HG03159 (cell line): ENCODE data around the gene POLE.
"Not testable (repeated sequence)": the region's sequence is repeated elsewhere in the genome, so short reads cannot be mapped to it uniquely, and the experiment has no call there.

Experiments used
- ATAC-seq: cut with Tn5 transposase; IDR thresholded peaks from one replicate; pipeline ENCODE4 v1.9.1; 2021; ENCODE audit warnings: mild to moderate bottlenecking, moderate library complexity; ENCODE audit not compliant: unreplicated experiment

POLE gene

DNA sequence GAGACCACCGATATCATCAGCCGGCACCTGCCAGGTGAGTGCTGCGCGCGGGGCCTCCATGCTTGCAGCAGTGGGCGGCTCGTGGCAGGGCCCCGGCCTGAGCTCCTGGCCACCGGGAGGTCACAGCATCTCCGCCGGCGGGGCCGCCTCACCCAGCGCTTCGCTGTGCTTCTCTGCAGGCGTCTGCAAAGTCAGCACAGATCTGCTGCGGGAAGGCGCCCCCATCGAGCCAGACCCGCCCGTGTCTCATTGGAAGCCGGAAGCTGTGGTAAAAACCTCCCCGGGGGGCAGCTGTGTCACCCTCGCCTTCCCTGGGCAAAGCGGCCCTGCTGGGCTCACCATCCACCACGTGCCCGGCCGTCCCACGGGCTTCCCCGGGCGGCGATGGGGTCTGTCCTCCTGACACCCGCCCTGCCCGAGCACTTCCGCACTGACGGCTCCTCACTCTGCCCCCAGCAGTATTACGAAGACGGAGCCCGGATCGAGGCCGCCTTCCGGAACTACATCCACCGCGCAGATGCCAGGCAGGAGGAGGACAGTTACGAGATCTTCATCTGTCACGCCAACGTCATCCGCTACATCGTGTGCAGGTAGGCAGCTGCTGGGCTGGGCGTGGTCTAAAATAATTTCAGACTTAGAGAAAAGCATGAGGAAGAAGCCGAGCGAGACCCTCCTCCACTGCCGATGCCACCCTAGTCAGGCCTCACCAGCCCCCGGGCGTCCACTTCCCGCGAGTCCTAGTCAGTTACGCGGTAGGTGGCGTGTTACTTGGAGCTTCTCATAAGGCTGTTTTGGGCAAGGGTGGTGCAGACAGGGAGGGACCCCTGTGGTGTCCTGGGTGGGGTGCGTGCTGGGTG lies 30.6 kb upstream of the POLE start:
- no peak for ATAC-seq

DNA sequence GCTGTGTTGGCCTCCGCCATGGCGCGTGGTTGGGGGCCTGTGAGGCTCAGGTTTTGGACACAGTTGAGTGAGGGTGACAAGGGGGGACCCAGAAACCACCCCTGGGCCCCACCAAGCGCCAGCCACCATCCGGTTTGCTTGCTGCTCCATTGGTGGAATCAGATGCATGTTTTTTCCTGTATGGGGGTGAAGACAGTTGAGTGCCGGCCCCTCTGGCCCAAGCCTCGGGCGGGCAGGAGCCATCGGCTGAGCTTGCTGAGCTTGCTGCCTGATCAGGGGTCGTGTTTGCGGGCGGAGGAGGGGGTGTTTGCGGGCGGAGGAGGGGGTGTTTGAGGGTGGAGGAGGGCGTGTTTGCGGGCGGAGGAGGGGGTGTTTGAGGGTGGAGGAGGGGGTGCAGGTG lies 29.9 kb upstream of the POLE start:
- no peak for ATAC-seq

DNA sequence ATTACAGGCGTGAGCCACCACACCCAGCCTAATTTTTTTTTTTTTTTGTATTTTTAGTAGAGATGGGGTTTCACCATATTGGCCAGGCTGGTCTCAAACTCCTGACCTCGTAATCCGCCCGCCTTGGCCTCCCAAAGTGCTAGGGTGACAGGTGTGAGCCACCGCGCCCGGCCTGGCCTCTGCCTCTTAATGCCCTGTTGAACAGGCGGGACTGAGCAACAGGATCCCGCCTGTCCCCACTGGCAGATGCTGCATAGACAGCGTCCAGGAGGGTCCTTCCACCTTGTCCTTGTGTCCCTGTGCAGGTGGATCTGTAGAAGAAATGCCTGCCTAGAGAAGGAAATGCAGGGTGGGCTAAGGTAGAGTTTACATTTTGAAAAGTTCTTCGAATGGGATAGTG lies 29.2 kb upstream of the POLE start:
- ATAC-seq, result no peak

DNA sequence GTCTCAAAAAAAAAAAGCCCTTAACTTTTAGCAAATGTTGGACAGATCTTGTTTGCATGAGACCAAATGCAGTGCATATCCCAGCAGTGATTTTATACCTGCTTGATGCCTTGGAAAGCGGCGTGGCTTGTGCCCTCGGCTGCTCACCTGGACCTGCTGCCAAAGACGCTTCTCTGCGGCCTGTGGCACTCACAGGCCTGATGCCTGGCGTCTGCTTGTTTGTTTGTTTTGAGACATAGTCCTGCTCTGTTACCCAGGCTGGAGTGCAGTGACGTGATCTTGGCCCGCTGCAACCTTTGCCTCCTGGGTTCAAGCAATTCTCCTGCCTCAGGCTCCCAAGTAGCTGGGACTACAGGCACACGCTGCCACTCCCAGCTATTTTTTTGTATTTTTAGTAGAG lies 28.7 kb upstream of the POLE start:
- ATAC-seq, result no peak

DNA sequence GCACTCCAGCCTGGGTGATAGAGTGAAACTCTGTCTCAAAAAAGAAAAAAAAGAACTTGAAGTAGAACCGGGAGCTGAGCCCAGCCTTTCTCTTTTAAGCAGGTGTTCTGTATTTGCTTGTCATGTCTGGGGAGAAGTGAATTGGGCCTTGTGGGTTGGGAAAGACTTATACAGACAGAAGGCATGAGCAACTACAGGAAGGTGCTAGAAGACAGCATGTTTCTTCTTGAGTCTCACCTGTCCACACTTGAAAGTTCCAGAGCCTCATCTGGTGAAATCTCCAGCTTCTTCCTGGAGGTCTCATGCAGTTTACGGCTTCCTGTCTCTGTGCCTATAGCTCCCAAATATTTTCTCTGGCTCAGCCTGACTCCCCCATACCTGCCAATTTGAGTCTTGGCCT lies 26.0 kb upstream of the POLE start:
- ATAC-seq, result no peak

DNA sequence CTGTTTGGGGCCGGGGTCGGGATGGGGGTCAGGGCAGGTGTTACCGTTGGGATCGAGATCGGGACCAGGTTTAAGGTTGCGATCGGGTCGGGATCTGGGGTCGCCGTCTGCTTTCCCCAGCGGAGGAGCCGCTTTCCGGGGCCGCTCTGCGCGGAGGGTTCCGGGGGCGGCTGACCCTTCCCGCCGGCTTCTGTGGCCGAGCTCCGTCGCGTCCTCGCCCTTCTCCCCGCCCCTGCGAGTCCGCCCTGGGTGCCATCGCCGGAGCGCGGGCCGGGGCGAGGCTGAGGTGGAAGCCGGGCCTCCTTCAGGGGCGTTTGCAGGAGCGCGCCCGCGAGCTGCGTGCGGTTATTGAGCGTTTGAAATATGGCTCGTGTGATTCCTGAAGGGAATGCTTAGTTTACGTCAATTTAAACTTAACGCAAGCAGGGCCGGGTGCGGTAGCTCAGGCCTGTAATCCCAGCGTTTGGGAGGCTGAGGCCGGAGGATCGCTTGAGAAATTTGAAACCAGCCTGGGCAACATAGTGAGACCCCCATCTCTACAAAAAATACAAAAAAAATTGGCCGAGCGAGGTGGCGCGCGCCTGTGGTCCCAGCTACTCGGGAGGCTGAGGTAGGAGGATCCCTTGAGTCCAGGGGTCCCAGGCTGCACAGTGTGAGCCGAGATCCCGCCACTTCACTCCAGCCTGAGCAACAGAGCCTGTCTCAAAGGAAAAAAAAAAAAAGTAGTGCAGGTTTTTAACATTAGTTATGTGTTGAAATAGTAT lies 24.1 kb upstream of the POLE start:
- peak; percentile 17 for ATAC-seq

DNA sequence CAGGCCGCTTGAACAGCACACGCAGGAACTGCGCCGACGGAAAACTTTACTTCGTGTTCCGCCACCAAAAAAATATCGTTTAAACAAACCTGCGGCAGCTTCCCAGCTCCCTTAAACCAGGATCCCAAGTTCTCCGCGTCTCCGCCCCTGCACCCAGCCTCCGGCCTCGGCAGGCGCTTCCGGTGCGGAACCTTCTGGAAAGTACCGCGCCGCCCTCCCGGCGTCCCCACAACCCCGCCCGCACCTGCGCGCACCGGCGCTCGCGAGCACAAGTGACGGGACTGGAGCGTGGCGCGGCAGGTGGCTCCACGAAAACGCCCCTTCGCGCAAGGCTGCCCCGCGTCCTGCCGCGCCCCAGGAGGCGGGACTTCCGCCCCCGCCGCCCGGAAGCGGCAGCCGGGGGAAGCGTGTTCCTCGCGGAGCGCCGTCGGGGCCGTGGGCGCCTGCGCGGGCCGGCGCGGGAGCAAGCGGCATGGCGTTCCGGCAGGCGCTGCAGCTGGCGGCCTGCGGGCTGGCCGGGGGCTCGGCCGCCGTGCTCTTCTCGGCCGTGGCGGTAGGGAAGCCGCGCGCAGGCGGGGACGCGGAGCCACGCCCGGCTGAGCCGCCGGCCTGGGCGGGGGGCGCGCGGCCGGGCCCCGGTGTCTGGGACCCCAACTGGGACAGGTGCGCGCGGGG lies 23.4 kb upstream of the POLE start, which contains the start of gene PGAM5:
TSS of gene PGAM5 (plus strand) at position 438 of the 675 bp plus-strand sequence. CDS start at position 473, 35 bp downstream.
- ATAC-seq, result peak; percentile 90

DNA sequence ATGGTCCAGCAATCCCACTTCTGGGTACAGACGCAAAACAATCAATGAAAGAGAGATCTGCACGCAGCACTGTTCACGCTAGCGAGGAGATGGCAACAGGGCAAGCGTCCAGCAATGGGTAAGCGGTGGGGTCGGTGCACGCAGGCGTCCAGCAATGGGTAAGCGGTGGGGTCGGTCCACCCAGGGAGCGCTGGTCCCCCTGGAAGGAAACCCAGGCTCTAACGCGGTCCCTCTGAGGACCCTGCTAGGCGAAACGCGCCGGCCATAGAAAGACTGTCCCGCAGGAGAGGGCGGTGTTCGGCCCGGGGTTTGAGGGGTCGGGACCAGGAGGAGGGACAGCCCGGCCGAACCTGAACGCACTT lies 22.9 kb upstream of the POLE start:
- ATAC-seq, result peak; percentile 22

GRCh38 chr12:132708150-132708549 lies 21.0 kb upstream of the POLE start:
- no peak for ATAC-seq

DNA sequence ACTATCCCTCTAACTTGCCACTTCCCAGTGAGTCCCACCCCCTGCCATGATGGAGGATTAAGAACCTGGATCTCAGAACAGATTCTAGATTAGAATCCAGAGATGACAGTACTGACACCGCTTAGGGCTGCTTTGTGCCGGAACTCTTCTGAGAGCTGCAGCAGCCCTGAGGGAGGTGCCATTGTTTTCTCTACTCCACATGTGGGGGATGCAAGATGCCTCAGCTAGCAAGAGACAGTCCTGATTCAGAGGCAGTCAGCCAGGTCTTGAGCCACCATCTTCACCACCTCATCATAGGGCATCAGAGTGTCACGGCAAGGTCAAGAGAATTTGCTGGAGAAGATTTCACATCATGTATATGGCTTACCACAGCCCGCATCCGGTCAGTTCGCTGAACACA lies 20.1 kb upstream of the POLE start:
- ATAC-seq, result no peak

- no peak for ATAC-seq
Observed at GRCh38 chr12:132703641-132704040, 16.5 kb upstream of the POLE start.

GRCh38 chr12:132702640-132703039 lies 15.5 kb upstream of the POLE start:
- no peak for ATAC-seq

- ATAC-seq, result no peak
Observed at GRCh38 chr12:132700212-132700822, 13.2 kb upstream of the POLE start.

- ATAC-seq, result no peak
Observed at GRCh38 chr12:132698341-132698740, 11.2 kb upstream of the POLE start.

DNA sequence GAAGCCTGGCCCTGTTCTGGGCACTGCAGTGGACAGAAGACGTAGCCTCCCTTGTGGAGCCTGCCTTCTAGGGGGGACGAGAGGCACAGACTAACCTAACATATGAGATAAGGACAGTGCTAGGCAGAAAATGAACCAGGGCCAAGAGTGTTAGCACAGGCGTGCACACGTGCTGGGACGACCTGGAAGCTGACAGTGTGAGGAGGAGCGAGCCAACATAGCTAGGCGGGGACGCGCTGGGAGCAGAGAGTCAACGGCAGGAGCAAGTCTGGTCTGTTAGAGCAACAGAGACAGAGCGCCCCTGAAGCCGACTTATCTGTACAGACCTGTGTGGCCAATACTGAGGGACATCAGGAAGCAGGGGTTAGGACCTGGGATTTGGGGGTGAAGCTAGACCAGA lies 8.3 kb upstream of the POLE start:
- ATAC-seq, result no peak

DNA sequence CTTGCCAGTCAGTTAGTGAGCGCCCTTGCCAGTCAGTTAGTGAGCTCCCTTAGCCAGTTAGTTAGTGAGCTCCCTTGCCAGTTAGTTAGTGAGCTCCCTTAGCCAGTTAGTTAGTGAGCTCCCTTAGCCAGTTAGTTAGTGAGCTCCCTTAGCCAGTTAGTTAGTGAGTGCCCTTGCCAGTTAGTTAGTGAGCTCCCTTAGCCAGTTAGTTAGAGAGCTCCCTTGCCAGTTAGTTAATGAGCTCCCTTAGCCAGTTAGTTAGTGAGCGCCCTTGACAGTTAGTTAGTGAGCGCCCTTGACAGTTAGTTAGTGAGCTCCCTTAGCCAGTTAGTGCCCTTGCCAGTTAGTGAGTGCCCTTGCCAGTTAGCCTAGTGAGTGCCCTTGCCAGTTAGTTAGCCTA lies 7.7 kb upstream of the POLE start:
- not testable (repeated sequence) for ATAC-seq

GRCh38 chr12:132692030-132692429 lies 4.9 kb upstream of the POLE start:
- ATAC-seq, result not testable (repeated sequence)

GRCh38 chr12:132690112-132690511 lies 3.0 kb upstream of the POLE start:
- no peak for ATAC-seq

DNA sequence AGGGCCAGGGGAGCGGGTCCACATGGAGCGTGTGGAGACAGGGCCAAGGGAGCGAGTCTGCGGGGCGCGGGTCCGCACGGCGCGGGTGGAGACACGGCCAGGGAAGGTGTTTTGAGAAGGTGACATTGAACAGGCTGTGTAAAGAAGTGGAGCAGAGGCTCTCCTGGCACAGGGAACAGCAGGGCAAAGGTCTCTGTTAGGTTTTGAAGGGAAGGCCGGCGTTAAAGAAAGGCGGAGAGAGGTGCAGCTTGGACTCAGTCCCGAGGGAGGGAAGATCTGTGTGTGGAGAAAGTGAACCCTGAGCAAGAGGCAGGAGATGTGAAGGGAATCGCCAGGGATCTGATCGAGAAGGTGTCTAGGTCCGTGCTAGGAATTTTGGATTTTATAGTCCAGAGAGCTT lies 2.1 kb upstream of the POLE start:
- no peak for ATAC-seq

GRCh38 chr12:132686825-132687210 lies 324 bp downstream of the POLE start:
- peak; percentile 18 for ATAC-seq

DNA sequence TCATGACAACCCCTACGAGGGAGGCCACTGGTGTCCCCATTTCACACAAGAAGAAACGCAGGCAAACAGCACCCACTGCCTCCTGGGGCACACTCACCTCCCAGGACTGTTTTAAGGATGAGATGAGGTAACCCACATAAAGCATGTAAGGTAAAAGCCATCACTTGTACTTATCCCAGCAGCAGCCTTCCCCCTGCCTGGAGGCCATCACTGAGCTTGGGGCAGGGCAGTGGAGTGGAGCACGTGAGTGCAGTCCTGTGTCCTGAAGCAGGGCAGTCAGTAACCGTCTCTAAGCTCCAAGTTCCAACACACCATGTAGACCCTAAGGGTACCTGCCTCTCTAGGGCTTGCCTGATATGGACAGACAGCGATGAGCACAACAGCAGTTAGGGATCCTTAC lies 1.7 kb downstream of the POLE start:
- ATAC-seq, result no peak
